LoVo (cell line): ENCODE data around the gene TRIM54.

Experiments
- DNase-seq: peaks from one replicate; pipeline ENCODE4 v3.0.0-alpha.2; 2016; ENCODE audit warnings: low spot score

The TRIM54 gene

GRCh38 chr2:27281855-27282559, at the start of gene TRIM54:
TSS of gene TRIM54 (plus strand) at chr2:27282429. CDS start at chr2:27282732, 303 bp downstream.
- no peak for DNase-seq

GRCh38 chr2:27233341-27233740, 48.9 kb upstream of the TRIM54 start:
- no peak for DNase-seq

DNA sequence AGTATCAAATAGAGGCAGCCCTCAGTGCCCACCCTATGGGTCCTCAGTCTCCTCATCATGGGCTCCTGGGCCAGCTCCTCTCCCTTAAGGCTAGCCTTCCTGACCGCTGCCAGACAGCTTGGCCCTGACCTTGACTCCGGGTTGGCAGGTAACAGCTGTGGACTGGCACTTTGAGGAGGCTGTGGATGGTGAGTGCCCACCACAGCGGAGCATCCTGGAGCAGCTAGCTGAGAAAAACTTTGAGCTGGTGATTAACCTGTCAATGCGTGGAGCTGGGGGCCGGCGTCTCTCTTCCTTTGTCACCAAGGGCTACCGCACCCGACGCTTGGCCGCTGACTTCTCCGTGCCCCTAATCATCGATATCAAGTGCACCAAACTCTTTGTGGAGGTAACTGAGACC, 46.1 kb upstream of the TRIM54 start:
- no peak for DNase-seq

DNA sequence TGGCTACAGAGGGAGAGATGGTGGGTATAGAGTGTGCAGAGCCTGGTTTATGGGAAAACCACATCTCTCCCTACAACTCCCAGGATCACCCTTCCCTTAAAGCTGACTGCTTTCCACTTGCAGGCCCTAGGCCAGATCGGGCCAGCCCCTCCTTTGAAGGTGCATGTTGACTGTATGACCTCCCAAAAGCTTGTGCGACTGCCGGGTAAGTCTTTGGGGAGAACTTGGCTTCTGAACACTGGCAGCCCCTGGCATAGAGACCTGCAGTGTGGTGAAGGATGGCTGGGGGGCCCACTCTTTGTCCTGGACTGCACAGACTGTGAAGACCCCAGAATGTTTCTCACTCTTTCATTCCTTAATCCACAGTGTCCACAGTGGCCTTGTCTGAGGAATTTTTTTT, 45.6 kb upstream of the TRIM54 start:
- no peak for DNase-seq

DNA sequence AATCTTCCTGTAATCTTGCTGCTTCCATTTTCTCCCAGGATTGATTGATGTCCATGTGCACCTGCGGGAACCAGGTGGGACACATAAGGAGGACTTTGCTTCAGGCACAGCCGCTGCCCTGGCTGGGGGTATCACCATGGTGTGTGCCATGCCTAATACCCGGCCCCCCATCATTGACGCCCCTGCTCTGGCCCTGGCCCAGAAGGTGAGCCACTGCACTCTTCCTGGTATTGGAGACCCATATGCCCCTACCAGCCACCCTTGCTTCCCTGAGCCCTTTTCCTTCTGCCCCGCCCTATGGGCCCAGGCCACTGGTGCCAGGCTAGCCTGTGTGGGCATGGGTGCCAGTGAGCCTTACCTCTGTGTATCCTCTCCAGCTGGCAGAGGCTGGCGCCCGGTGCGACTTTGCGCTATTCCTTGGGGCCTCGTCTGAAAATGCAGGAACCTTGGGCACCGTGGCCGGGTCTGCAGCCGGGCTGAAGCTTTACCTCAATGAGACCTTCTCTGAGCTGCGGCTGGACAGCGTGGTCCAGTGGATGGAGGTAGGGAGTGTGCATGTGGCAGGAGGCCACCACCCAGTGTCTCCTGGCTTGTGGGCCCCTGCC, 44.8 kb upstream of the TRIM54 start:
- DNase-seq: no peak

GRCh38 chr2:27238976-27239375, 43.3 kb upstream of the TRIM54 start:
- DNase-seq: no peak

- DNase-seq: no peak
Measured at GRCh38 chr2:27240406-27240805, 41.8 kb upstream of the TRIM54 start.

DNA sequence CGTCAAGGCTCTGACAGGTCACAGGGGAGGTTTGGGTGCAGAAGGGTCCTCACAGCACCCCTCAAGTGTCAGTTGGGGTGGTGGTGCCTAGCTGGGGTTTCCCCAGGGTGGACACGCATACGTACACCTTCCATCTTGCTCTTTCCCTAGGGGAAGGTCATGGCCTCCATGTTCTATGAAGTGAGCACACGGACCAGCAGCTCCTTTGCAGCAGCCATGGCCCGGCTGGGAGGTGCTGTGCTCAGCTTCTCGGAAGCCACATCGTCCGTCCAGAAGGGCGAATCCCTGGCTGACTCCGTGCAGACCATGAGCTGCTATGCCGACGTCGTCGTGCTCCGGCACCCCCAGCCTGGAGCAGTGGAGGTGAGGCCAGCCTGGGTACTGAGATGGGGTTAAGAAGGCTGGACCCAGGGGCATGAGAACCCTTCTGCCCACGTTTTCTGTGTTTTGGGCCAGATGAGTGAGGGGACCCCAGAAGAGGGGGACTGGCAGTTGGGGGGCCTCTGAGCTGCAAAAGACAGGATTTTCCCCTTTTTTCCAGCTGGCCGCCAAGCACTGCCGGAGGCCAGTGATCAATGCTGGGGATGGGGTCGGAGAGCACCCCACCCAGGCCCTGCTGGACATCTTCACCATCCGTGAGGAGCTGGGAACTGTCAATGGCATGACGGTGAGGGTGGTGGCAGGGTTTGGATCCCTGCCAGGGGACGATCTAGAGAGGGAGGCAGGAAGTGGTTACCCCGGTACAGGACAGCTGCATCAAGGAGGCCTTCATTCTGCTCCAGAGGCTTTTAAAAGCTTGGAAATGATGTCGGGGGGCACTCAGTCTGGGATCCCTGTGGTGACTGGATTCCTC, 40.2 kb upstream of the TRIM54 start:
- DNase-seq: no peak

DNA sequence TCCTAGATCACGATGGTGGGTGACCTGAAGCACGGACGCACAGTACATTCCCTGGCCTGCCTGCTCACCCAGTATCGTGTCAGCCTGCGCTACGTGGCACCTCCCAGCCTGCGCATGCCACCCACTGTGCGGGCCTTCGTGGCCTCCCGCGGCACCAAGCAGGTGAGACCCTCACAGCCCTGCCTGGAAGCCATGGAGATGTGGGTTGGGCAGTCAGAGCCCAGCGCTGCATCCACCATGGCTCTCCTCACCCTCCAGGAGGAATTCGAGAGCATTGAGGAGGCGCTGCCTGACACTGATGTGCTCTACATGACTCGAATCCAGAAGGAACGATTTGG, 39.6 kb upstream of the TRIM54 start:
- DNase-seq: no peak

DNA sequence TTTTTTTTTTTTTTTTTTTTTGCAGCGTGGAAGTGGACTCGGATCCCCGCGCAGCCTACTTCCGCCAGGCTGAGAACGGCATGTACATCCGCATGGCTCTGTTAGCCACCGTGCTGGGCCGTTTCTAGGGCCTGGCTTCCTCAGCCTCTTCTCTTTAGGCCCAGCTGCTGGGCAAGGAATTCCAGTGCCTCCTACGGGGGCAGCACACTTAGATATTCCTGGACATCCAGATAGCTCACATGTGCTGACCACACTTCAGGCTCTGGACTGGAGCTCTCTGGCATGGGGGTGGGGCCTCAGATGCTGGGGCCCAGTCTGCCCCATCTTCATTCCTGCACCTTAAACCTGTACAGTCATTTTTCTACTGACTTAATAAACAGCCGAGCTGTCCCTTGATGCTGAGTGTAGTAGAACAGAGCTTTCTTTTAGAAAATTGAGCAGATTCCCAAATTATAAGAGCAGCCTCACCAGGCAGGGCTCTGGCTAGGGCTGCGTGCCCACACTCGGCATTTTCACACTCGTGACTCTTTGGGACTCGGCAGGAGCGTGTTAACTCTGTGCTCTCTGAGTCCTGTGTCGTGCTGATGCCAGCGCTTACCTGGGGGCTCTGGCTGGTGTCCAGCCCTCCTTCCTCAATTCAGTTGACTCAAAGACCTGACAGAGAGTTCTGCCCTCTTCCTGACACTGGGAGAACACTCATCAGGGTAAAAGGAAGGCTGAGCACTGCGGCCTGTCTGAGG, 38.7 kb upstream of the TRIM54 start:
- no peak for DNase-seq

GRCh38 chr2:27245116-27245515, 37.1 kb upstream of the TRIM54 start:
- DNase-seq: no peak

GRCh38 chr2:27245626-27246025, 36.6 kb upstream of the TRIM54 start:
- DNase-seq: no peak

DNA sequence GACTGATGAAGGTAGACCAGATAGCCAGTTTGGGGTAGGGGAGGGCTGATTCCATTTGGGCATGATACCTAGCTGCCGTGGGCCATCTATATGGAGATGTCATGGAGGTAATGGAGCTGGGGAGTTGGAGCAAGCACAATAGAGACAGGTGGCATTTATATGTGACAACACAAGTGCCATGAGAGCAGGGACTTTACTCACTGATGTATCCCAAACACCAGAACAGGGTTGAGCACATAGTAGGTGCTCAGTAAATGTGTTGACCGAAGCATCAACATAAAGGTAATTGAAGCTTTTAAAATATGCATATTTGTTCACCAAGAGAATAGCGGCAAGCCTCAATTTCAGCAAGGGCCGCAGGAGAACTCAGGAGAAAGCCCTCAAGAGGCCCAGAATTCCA, 34.3 kb upstream of the TRIM54 start:
- no peak for DNase-seq

DNA sequence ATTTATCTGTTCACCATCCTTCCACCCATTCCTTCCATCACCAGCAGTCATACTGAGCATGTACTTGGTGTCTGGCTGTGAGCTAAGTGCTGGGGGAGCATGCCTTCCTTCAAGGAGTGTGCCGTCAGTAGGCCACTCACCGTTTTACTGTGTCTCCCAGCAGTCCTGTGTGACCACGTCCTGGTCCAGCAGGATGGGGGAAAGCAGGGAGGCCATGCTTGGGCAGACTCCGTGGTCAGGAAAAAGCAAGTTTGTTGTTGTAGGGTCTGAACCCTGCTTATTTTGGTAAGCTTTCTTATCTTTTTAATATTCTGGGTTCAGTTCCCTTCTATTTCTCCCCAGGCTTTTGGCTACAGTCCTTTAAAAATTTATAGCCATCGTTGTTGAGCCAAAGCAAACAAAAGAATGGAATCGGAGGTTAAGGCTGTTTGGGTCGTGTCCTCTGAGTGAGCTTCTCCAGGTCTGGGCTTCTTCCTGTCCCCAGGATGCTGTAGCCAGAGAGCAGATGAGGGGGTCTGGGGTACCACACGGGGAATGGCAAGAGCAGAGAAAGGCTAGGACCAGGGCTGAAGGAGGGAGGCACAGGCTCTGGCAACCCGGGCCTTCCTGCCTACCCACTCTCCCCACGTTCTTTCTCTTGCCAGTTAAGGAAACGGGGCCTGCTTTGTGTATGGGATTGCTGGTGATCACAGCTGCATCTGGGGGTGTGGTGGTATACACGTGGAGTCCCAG, 32.9 kb upstream of the TRIM54 start:
- no peak for DNase-seq

- DNase-seq: no peak
Measured at GRCh38 chr2:27249891-27250651, 32.2 kb upstream of the TRIM54 start.

DNA sequence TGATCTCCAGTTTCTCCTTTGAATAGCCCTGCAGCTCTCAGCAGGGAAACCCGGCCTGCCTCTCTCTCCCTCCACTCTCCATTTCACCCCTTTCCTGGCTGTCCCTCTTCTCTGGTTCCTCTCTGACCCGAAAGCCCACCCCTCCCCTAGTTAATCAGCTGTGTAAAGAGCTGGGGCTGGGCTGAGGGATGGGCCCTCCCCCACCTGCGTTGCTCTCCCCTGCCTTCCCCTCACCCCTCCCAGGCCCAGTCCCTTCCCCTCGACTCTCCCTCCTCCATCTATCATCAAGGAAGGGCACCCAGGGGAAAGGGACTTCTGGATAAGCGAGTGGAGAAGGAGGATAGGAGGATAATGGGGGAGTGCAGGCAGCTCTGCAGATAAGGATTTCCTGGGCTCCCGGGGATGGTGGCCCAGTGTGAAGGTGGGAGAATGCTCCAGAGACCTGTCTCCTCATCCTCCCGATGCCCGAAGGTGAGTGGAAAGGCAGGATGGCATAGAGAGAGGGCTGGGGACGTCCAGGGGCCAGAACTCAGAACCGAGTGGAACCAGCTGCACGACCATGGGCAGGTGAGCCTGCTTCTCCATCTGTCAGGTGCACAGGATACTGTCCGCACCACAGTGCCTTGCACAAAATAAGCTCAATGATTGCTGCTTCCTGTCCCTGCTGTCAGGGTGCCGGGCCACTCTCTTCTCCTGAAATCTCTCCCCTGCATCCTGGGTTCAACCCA, 31.4 kb upstream of the TRIM54 start:
- DNase-seq: no peak

DNA sequence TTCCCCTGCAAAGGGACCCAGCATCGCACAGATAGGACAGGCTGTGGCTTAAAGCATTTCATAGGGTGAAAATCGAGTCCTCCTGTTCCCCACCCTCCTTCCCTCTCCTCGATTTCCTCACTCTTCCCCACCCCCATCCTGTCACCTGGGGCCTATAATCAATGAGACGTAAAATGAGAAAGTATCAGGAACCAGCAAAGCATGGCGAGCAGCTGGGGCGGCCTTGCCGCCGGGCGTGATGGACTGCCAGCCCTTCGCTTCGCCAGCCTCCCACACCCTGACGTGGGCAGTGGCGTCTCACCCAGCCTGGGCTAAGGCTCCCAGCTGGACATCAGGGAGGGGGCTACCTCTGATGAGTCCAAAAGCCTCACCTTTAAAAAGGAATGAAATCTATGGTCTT, 30.5 kb upstream of the TRIM54 start:
- no peak for DNase-seq

DNA sequence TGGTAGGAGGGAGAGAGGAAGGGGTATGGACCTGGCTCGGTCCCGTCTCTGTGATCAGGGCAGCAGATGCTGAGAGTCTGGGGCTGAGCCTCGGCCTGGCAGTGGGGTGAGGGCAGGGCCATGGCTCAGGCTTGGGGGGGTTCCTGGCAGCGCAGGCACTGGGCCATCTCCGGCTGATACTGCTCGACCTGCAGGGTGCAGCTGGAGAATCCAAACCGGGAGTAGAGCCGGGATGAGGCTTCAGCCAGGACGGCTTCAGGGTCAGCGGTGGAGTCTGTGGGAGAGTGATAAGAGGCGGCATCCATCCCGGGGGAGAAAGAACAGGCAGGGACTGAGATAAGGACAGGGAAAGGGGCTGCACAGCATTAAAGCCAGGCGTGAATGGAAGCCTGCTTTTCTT, 27.0 kb upstream of the TRIM54 start:
- DNase-seq: no peak

GRCh38 chr2:27255660-27256059, 26.6 kb upstream of the TRIM54 start:
- no peak for DNase-seq

- no peak for DNase-seq
Measured at GRCh38 chr2:27256855-27257454, 25.3 kb upstream of the TRIM54 start.
